ENCODE measurements around the gene EMC1.

DNA sequence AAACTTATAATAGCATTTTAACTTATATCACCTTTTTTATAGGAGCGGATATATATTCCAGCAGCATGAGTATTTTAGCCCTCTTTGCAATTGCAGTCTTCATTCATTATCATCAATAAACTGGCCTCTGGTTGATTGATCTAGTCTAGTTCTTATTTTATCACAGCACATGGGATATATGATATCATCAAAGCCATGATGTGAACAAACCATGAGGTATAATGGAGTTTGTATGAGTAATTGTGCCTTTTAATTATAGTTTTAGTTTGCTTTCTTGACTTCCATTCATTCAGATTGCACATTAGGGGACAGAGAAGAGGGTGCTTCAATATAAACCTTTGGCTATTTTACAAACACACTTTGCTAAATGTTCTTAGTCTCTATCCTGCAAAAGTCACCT, 37.7 kb downstream of the EMC1 start:
- TF ChIP-seq EZH2 (IDR thresholded peaks at IDR 0.05) (no peak), POLR2AphosphoS5 (IDR thresholded peaks at IDR 0.05; ENCODE audit: borderline replicate concordance, low read depth, low read length) (no peak)
